AG08395 (cell line): ENCODE data around the gene PAX7.
A peak's percentile ranks its signal among the peaks of the same experiment; 100 is the strongest.
"Not testable (repeated sequence)": the region's sequence is repeated elsewhere in the genome, so short reads cannot be mapped to it uniquely, and the experiment has no call there.

Experiments
- DNase-seq: peaks from one replicate; pipeline ENCODE4 v3.0.0; 2012; ENCODE audit warnings: mixed read lengths, low spot score

PAX7 gene

DNA sequence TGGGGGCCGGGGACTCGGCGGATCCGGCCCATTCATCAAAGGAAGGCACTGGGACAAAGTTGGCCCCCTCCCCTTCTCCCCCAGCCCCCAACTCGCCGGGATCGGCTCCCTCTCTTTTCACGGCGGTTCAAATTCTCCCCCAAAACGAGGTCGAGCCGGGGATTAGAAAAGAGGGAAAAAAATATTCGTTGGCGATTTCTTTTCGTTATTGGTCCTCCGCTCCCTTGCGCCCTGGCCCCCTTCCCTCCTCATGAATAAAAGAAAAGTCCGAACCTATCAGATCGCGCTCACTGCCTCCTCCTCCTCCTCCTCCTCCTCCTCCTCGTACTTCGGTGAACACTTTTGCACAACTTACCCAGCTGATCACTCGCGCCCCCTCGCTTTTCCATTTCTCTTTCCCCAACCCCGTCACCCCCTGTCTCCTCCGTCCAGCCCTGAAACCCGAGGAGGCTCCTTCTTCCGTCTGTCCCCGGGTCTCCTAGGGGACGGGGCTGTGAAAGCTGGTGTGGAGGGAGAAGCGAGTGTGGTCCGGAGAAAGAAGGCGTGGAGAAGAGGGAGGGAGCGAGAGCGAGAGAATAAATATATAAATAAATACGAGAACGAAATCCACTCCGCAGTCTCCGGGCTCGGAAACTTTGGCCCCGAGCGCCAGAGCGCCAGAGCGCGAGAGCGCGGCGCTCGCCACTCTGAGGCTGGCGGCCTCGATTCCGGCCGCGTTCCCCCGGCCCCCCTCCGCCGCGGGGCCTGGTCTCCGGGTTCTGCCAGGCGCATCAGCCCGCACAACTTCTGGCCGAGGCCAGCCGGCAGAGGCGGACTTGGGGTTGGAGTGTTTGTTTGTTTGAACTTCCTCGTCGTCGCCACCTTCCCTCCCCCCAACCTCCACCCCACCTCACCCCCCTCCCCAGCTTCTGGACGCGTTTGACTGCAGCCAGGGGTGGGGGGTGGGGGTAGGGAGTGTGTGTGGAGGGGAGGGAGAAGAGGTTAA is at the start of gene PAX7:
TSS of gene PAX7 (plus strand) at position 336 of the 985 bp plus-strand sequence. CDS start 758 bp downstream, outside the sequence.
- no peak for DNase-seq

DNA sequence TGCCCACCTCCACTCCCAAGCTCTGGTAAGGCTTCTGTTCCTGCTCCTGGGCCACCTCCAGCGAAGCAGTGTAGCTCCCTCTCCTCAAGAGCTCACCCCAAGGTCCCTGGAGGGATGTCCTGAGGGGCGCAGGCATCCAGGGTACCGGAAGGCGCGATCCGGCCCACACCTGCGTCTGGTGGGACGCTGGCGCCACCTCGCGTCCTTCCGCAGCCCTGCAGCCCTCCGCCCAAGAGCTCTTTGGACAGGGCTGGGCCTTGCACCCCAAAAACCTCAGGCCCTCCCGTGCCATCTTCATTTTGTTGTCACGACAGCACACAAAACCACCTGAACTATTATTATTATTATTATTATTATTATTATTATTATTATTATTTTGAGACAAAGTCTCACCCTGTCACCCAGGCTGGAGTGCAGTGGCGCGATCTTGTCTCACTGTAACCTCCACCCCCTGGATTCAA is 49.2 kb upstream of the PAX7 start:
- peak; percentile 33 for DNase-seq

DNA sequence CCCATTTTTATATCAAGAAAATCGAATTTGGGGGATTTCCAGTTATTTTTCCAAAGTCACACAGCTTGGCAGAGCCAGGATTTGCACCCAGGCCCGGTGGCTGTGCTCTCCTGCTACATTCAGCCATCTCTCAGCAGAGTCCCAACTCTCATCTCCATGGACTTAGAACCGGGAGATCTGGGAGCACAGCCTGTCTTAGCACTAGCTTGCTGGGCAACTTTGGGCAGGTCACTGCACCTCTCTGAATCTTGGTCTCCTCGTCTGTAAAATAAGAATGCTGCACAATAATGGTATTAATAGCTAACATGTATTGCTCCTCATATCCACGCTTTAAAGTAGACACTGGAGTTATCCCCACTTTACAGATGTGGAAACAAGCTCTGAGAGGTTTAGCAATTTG is 47.8 kb upstream of the PAX7 start:
- DNase-seq, result no peak

DNA sequence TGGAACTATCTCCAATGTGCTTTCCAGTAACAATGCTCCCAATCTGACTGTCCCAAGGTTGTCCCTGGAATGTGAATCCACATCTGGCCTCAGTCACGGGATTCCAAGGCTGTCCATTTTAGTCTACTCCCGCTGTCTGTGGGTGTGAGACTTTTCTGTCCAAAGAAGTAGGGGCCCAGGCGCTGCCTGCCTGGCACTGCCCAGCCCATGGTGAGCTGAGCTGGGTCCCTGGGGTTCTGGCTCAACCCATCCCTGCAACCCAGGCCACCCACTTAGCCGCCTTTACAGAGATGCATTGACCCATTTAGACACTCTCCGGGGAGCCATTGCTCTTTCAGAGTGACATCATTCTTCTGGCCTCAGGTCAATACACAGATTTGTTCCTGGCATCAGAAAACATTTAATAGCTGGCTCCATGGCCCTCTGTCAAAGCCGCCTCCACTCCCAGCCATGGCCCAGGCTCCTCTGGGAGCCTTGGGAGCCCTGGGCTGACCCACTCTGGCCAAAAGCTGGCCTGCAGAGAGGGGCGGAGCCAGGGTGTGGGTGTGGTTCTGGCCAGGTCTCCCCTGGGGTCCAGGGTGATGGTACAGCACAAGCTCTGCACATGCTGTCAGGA is 47.2 kb upstream of the PAX7 start:
- DNase-seq, result no peak

DNA sequence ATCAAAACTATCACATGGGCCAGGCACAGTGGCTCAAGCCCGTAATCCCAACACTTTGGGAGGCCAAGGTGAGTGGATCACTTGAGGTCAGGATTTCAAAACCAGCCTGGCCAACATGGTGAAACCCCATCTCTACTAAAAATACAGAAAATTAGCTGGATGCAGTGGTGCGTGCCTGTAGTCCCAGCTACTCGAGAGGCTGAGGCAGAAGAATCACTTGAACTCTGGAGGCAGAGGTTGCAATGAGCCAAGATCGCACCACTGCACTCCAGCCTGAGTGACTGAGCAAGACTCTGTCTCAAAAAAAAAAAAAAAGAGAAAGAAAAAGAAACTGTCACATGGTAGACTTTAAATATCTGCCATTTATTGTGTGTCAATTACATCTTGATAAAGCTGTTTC is 44.6 kb upstream of the PAX7 start:
- DNase-seq, result not testable (repeated sequence)

DNA sequence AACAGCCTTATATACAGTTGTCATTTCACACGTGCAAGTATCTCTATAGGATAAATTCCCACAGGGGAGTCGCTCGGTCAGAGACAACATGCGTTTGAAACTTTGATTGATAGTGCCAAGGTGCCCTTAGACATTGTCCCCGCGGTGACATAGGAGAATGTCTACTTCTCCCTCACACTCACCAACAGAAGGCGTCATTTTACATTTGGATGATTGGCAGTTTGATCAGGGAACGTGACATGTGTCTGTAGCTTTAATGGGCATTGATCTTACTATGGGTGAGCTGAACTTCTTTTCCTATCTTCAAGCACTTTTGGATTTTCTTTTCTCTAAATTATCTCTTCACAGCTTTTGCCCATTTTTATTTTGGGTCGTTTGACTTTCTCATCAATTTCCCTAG is 42.6 kb upstream of the PAX7 start:
- DNase-seq, result no peak

DNA sequence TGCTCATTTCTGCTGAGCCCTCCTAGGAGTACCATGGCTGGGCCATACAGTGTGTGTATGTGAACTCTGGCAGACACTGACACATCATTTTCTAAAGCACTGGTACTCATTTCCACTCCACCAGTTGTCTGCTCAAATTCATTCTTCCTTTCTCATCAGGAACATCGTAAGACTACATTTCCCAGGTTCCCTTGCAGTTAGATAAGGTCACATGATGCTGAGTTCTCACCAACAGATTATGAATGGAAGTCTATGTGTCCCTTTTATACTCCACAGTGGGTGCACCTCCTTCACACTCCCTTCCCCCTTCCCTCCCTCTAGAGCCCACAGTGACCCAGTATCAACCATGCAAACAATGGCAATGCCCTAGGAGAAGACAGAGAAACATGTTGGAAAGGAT is 38.3 kb upstream of the PAX7 start:
- no peak for DNase-seq

DNA sequence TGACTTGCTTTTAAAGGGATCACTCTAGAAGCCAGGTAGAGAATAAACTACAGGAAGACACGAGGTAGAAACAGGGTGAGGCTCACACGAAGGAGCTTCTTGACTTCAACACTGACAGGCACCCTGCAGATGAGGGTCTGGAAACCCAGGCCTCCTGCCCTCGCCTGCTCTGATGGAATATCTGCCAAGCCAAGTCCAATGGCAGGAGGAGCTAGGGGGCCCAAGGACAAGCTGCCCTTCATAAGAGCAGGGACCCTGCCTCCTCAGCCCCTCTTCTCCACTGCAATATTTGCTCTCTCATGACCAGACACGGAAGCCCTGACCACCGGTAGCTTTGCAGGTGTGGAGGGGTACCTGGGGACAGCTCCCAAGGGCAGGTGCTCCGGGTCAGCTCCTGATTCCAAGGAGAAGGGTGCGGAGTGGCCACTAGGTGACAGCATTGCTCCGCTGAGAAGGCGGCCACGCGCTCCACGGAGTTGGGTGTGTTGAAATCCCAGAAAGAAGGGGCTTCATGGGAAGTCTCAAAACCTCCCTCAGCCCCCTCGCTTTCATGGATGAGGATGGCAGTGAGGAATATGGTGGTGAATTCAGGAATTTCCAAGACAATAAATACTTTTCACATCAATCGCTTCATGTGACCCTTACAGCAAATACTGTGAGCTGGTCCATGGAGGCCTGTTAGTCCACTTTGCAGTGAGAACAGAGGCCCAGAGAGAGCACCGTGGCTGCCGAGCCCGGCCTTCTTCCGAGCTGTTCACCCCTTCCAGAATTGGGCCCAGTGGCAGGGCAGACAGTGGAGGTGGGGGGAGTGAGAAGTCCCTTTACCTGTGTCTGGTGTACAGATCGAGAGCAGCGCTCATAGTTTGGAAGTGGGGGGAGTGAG is 33.2 kb upstream of the PAX7 start:
- peak; percentile 60 for DNase-seq

DNA sequence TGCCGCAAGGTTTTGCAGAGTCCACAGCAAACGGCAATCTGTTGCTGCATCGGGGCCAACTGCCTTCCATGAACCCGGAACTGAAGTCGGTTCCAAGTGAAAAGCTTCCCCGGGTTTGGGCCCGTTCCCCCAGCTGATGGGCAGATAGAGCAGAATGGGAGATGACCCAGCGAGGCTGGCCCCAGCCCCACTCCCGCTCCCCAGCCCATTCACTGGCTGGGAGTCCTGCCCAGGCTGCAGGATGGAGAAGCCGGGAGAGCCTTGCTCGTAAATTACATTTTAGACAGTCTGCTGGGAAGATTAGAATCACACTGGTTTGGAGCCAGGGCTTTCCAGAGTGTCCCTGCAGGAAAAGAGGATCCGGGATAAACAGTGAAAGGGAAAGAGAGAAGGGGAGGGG is 31.6 kb upstream of the PAX7 start:
- DNase-seq, result no peak

DNA sequence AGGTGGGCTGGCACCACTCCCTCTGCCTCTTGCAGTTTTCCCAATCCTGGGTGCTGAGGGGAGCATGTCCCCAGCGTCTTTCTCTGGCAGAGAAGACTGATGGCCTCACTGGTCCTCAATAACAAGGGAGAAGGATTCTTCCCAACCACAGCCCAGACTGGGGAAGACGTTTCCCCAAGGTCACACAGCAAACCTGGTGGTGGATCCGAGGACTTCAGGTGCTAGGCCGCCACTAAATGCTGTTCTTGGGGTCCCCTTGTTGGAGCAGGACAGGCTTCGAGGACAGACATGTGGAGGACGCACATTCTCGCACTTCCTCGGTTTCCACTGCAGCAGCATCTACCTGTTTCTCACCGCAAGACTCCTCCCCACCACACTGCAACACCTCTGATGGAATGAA is 30.9 kb upstream of the PAX7 start:
- DNase-seq, result no peak

DNA sequence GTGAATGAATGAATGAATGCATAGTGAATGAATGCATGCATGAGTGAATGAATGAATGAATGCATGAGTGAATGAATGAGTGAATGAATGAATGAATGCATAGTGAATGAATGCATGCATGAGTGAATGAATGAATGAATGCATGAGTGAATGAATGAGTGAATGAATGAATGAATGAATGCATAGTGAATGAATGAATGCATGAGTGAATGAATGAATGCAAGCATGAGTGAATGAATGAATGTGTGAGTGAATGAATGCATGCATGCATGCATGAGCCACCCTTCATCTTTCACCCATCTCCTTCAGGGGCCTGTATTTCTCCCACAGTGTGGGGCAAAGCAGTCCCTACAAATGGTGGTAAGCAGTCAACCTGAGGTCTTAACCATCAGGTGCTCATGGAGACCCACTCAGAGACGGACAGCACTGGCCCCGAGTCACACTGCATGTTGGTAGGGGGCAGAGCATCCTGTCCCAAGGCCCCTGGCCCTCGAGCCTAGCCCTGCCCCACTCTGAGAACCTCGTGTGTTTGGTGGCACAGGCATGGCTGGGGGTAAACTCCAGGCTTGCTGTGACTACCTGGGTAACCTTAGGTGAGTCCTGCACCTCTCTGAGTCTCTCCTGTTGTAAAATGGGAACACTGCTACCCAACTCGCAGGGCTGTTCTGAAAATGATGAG is 28.0 kb upstream of the PAX7 start:
- no peak for DNase-seq

DNA sequence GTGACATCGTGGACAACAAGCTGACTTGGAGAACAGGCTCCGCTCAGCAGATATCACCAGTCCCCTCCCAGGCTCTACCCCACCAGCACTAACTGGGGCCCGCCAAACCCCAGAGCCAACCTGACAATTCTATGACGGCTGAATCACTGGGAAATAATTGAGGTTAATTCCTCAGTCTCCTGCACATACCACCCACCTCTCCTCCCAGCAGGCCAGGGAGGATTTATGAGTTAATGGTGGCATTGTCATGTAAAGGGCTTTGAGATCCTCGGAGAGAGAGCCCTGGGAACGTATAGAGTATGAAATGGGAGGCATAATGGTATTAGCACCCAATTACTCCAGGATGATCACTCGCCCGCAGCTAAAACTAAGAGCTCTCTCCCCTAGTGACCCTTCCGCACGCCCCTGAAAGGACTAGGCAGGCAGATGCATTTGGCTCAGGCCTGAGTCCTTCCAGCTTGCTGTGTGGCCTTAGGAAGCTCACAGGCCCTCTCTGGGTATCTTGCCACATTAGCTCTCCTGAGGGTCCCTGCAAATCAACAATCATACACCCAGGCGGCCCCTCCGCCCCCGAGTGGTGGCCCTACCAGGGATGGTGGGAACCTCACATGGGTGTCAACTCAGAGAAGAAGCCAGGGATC is 27.3 kb upstream of the PAX7 start:
- no peak for DNase-seq

DNA sequence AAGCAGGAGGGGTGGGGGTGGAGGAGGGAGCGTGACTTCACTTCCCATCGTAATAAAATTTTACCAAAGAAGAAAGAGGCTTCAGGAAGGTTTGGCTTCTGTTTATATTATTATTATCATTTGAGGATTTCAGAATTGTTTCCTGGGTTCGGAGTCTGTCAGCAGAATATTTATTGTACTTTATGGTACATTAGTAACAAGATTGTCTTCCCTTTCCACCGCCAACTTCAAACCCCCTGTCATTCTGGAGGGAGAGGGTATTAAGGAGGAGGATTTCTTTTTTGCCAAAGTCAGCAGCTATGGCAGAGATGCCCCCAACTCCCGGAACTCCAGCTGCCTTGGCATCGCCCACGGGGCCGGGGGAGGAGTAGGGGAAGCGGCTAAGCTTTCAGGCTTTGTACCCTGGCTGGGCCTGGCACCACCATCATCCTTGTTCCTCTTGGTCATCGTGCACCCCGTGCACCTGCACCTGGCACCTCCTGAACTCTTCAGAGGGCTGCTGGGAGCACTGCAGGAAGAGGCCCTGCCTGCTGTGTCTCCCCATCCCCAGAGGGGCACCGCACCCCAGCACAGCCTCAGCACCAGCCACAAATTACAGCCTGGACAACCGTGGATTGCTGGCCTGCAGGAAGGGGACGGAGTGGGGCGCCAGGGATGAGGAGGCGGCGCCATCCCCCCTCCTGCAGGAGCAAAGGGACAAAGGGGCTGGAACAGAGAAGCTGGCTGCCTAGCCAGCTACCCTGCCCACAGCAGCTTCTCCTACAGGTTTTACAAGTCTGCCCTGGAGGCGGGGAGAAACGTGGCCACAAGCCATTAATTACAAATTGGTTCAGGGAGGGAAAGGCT is 24.0 kb upstream of the PAX7 start:
- DNase-seq, result no peak

DNA sequence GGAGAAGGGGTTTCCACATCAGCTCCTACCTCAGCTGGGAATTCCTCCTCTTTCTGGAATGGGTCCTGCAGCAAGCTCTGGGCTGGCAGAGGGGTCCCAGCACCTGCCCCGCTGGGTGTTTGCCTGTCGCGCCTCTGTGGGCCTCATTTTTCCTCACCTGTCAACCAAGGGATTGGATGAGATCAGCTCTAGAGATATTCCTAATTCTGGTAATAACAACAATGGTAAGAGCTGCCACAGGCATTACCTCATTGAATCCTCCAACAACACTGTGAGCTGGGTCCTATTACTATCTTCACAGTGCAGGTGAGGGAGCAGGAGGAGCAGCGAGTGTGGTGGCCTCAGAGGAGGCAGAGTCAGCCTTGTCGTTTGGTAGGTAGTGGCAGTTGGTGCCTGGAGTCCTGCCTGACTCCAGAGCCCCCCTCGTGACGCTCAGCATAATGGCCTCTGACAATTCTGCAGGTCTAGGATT is 23.3 kb upstream of the PAX7 start:
- no peak for DNase-seq

DNA sequence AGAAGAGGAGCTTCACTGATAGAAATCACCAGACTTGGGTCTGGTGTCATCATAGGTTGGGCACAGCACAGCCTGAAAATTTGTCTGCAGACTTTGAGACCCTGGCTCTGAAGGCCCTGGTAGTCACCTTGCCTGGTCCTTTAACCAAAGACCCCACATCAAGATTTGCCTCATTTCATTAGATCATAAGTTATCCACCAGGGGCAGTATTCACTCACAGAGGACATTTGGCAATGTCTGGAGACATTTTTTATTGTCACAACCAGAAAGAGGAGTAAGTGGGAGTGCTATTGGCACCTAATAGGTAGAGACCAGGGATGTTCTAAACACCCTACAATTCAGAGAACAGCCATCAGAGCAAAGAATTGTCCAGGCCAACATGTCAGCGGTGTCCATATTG is 22.1 kb upstream of the PAX7 start:
- DNase-seq, result no peak

DNA sequence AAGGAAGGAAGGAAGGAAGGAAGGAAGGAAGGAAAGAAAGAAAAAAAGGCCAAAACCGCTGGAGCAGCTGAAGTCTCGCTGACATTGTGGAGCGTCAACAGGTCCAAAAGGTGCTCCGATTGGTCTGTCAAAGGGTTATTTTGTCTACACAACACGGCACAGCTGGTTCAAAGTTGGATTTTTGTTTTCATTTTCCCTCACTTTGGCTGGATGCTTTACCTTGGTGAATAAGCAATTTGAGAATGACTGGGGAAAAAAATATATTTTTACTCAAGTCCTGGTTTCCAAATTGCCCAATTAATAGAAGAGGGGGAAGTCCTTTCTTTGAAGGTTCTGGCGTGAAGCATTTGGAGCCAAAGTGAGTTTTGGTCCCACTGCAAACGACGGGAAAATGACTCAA is 19.3 kb upstream of the PAX7 start:
- DNase-seq, result no peak

DNA sequence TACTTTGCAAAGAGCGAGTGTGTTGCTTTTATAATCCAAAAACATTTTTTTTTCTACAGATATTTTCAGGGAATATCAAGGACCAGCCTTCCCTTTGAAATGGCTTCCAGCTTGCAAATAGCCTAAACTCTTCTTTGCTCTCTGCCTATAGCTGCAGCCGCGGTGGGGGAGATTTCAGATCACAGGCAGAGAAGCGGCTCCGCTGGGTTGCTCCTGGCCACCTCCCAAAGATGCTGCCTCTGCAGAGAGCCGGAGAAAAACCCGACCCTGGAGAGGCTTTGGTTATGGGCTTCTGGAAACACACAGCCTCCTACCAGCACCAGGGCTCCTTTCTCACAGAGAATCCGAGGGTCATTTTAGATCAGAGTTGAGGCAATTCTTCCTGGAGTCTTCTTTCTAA is 18.6 kb upstream of the PAX7 start:
- DNase-seq, result no peak

DNA sequence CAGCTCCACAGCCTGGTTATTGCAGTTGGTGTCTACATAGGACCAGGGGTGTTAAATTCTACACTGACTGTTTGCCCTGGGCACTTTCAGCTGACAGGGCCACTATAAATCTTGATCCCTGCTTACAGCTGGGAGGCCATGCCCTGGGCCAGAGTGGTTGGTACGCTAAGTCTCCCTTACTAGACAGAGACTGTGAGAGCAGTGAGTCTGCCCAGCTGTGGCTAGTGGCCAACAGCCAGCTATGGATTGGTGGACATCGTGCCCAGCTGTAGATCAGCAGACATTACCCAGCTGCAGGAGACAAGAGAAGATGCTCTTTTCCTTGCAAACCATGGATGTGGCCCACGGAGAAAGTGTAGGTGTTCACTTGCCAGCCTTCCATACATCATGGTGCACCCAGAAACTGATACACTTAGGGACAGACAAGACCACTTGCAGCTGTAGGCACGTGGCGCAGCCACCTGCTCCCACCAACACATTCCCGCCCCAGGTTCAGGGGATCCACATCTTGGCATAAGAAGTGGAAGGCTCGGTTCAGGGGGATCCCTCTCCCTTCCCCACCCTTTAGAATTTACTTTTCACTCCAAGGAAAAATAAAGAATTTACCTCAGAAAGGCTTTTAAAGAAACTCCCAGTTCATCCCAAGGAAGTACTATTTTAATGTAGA is 16.4 kb upstream of the PAX7 start:
- no peak for DNase-seq
